ENCODE data around the gene DCLK1.

- TF ChIP-seq CTCF (IDR thresholded peaks at IDR 0.05) = no peak
- TF ChIP-seq POLR2A (IDR thresholded peaks at IDR 0.05) = no peak
These were observed 298.2 kb downstream of the DCLK1 start for GRCh38 chr13:35833031-35833430.

Measured in lower leg skin (tissue), 3 donors.